SK-N-MC (cell line): Measurements from ENCODE around the gene RPL26.

Experiments used
- EZH2 ChIP-seq: fragments of 200-600 bp; sonication (generic); IDR thresholded peaks from one replicate; pipeline ENCODE4 v1.6.1; 2017; ENCODE audit warnings: antibody characterized with exemption
- FOXP2 ChIP-seq: optimal IDR thresholded peaks from 2 replicates; pipeline ENCODE3; 2011; ENCODE audit warnings: mild to moderate bottlenecking, moderate library complexity; ENCODE audit not compliant: insufficient read depth; ENCODE audit errors: extremely low read length, control extremely low read depth
- POLR2AphosphoS5 ChIP-seq: IDR thresholded peaks from 2 replicates; pipeline ENCODE4 v1.6.1; 2012; ENCODE audit warnings: mild to moderate bottlenecking, low read depth, low read length, borderline replicate concordance

DNA sequence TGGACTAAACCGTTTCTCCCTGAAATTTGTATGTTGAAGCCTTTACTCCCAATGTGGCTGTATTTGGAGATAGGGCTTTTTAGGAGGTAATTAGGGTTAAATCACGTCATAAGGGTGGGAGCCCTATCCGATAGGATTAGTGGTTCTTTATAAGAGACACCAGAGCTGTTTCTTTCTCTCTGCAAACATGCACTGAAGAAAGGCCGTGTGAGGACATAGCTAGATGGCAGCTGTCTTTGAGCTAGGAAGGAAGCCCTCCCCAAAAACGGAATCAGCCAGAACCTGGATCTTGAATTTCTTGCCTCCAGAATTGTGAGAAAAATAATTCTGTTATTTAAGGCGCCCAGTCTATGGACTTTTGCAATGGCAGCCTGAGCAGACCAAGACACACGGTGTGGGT, 29.3 kb downstream of the RPL26 start:
- no peak for TF ChIP-seq EZH2
- TF ChIP-seq FOXP2: no peak
- no peak for TF ChIP-seq POLR2AphosphoS5
